Osteocyte (in vitro differentiated cells): Measurements from ENCODE around the gene KRT78. TPM values are rescaled to one million over a fixed set of nuclear protein-coding genes. Genes with fewer than 3 reads are reported as not detected.

Source experiments
- DNase-seq: peaks from one replicate; pipeline ENCODE4 v3.0.0; 2021; ENCODE audit warnings: mixed read lengths; ENCODE audit not compliant: unreplicated experiment; ENCODE audit errors: extremely low spot score
- H3K27ac Mint-ChIP-seq: one replicate; pipeline ENCODE4 v1.8.0; 2021; ENCODE audit warnings: mild to moderate bottlenecking, mixed read lengths; ENCODE audit not compliant: unreplicated experiment
- H3K27me3 Mint-ChIP-seq: one replicate; pipeline ENCODE4 v1.8.0; 2021; ENCODE audit warnings: mixed read lengths; ENCODE audit not compliant: unreplicated experiment
- H3K36me3 Mint-ChIP-seq: one replicate; pipeline ENCODE4 v1.8.0; 2021; ENCODE audit warnings: mixed read lengths; ENCODE audit not compliant: unreplicated experiment
- H3K4me1 Mint-ChIP-seq: one replicate; pipeline ENCODE4 v1.8.0; 2021; ENCODE audit warnings: mixed read lengths; ENCODE audit not compliant: unreplicated experiment
- H3K4me3 Mint-ChIP-seq: one replicate; pipeline ENCODE4 v1.8.0; 2021; ENCODE audit warnings: mild to moderate bottlenecking, moderate library complexity, mixed read lengths; ENCODE audit not compliant: unreplicated experiment
- H3K9me3 Mint-ChIP-seq: one replicate; pipeline ENCODE4 v1.8.0; 2021; ENCODE audit warnings: mixed read lengths; ENCODE audit not compliant: unreplicated experiment
- CTCF ChIP-seq: fragments of 200-600 bp; sonication (generic); IDR thresholded peaks from 2 replicates; pipeline ENCODE4 v1.5.0; 2021; ENCODE audit warnings: antibody characterized with exemption, mild to moderate bottlenecking, moderate library complexity
- total RNA-seq: library from RNA; stranded (reverse); gene quantifications from 2 replicates; pipeline ENCODE4 v1.2.1, GENCODE V29; 2021

KRT78 gene
- total RNA-seq, 1 donor from 2014 or later = not detected

DNA sequence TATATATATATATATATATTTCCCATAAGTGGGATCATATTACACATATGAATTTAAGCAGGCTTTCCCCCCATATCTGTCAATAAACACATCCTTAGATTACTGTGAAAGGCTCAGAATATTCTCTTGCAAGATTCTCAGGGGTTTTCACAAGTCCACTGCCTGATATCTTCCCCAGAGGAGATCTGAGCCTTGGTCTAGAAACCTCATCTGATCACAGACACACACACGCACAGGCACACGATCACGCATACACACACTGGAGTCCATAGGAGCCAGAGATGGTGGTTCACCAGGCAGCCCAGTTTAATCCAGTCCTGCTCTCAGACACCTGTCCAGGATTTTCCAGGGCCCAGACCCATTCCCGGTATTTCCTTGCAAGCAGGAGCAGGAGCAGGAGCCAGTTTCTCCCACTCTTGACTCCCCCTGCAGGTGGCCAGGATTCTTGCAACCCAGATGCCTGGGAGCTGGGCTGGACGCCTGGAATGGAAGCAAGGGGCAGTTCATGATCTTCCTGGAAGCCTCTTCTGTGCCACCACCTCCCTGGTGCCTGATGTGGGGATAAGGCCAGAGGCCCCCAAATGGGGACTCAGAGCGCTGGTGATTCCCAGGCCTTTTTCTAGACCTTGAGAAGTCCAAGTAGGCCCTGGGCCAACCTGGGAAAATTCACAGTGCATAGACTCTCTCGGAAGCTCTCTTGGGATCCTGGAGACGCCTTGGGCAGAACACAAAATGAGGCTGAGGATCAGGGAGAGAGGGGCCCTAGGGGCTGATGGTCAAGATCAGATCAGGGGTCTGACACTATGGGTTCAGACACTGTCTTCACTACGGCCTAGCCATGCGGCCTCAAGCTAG is 16.5 kb upstream of the KRT78 start:
- Mint-ChIP-seq H3K9me3 (no peaks in the 10 kb centered on the region), H3K4me3 (no peak overlapping the region), H3K36me3 (no peaks in the 10 kb centered on the region), H3K27me3 (no peaks in the 10 kb centered on the region), H3K4me1 (peaks cover 18% of the 10 kb centered on the region), H3K27ac (no peak overlapping the region)
- peak; percentile 79 for TF ChIP-seq CTCF
- DNase-seq = peak; percentile 89

DNA sequence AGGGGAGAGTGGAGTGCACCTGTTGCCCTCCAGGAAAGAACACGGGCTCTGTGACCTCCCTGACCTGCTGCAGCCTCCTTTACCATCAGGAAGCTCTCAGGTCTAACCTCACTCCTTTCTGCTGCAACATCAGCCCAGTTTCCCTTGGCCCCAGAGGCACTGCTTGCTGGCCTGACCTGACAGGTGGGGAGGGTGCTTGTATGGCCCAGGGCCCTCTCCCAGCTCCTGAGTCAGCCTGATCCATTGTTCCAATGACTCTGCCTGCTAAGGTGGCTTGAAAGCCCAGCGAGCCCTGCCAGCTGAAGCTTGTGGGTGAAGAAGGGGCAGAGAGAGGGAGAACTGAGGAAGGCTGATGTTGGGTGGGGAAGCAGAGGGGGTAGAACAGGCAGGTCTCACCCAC is 13.2 kb upstream of the KRT78 start:
- Mint-ChIP-seq H3K4me3 (no peak overlapping the region), H3K27me3 (peaks cover 2% of the 10 kb centered on the region), H3K9me3 (no peaks in the 10 kb centered on the region), H3K27ac (no peak overlapping the region), H3K36me3 (no peaks in the 10 kb centered on the region), H3K4me1 (peaks cover 14% of the 10 kb centered on the region)
- DNase-seq = no peak
- no peak for TF ChIP-seq CTCF

- no peak overlapping the region for H3K27ac Mint-ChIP-seq
- no peaks in the 10 kb centered on the region for H3K9me3 Mint-ChIP-seq
- no peak for DNase-seq
- TF ChIP-seq CTCF = no peak
- H3K4me1 Mint-ChIP-seq = peaks cover 13% of the 10 kb centered on the region
- H3K4me3 Mint-ChIP-seq = no peak overlapping the region
- H3K27me3 Mint-ChIP-seq = peaks cover 6% of the 10 kb centered on the region
- no peaks in the 10 kb centered on the region for H3K36me3 Mint-ChIP-seq
These were observed 12.7 kb upstream of the KRT78 start for GRCh38 chr12:52861511-52861910.

- H3K27me3 Mint-ChIP-seq = peaks cover 11% of the 10 kb centered on the region
- peak overlapping the region; percentile 81 for H3K27ac Mint-ChIP-seq
- H3K9me3 Mint-ChIP-seq = no peaks in the 10 kb centered on the region
- no peak for DNase-seq
- H3K4me1 Mint-ChIP-seq = peaks cover 11% of the 10 kb centered on the region
- H3K4me3 Mint-ChIP-seq = no peak overlapping the region
- H3K36me3 Mint-ChIP-seq = no peaks in the 10 kb centered on the region
- TF ChIP-seq CTCF = no peak
These were observed 11.5 kb upstream of the KRT78 start for GRCh38 chr12:52860102-52860823.

- Mint-ChIP-seq H3K4me3 (no peak overlapping the region), H3K36me3 (no peaks in the 10 kb centered on the region), H3K27ac (no peak overlapping the region), H3K9me3 (no peaks in the 10 kb centered on the region), H3K27me3 (peaks cover 35% of the 10 kb centered on the region), H3K4me1 (peaks cover 8% of the 10 kb centered on the region)
- no peak for TF ChIP-seq CTCF
- DNase-seq = no peak
These were observed 8.7 kb upstream of the KRT78 start for GRCh38 chr12:52857500-52857899.
